ENCODE results near the gene ALKBH7.
A peak's percentile ranks its signal among the peaks of the same experiment; 100 is the strongest.
"Not testable (repeated sequence)": the region's sequence is repeated elsewhere in the genome, so short reads cannot be mapped to it uniquely, and the experiment has no call there.

Gene ALKBH7

GRCh38 chr19:6372594-6373095 is at the start of gene ALKBH7:
Gene ALKBH7, plus strand, starts transcription at chr19:6372794. Its CDS starts 27 bp downstream, at chr19:6372821.
- DNase-seq (ENCODE audit: low read depth), result peak; percentile 100

DNA sequence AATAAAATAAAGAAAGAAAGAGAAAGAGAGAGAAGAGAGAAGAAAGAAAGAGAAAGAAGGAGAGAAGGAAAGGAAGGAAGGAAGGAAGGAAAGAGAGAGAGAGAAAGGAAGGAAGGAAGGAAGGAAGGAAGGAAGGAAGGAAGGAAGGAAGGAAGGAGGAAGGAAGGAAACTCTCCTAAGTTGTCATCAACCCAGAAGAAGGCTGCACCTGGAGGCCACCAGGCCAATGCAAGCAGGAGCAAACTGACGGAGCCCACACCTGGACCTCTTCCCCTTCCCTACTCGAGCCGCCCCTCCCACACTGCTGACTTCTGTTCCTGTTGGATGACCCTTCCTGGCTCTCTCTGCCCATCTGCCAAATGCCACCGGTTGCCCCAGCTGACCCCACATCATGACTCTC is 47.8 kb upstream of the ALKBH7 start:
- no peak for DNase-seq (ENCODE audit: low read depth)

DNA sequence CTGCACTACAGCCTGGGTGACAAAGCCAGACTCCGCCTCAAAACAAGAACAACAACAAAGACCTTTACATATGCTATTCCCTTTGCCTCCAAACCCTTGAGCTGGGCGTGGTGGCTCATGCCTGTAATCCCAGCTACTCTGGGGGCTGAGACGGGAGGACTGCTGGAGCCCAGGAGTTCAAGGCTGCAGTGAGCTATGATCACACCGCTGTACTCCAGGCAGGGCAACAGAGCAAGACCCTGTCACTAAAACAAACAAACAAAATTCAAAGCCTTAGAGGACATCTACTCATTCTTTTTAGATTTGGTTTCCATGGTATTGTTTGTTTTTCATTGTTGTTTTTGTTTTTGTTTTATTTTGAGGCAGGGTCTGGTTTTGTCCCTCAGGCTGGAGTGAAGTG is 47.0 kb upstream of the ALKBH7 start:
- DNase-seq (ENCODE audit: low read depth), result no peak

DNA sequence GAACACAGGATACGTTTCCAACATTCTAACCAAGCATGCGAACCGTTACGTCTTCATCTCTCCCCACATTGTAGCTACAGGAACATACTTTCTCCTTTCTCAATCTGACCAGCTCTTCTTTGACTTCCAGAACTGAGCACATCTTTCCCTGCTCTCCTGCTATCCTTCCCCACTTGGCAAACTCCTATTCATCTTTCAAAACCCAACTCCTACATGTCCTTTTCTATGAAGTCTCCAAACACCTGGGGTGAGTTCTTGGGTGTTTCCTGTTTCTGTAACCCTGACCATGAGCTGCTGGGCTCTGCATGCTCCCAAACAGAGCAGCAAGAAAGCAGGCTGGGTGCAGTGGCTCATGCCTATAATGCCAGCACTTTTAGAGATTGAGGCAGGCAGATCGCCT is 45.8 kb upstream of the ALKBH7 start:
- DNase-seq (ENCODE audit: low read depth), result no peak

DNA sequence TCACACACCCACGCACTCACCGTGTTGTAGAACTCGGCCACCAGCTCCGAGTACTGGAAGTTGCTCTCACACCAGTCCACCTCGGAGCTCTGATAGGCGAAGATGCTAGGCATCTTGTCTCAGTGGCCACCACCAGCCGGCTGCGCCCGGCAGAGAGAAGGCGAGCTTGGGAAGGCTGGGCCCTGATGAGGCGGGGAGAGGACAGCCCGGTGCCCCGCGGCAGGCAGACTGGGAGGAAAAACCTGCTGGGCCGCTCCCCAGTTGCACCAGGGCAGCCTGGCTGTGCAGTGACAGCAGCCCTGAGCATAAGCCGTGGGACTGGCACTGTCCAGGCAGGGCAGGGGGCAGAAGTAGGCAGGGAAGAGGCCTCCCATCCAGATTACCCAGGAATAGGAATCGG is 39.2 kb upstream of the ALKBH7 start, which contains the start of gene ACER1:
ACER1 (minus strand) TSS at position 174 of the 400 bp plus-strand sequence; CDS start at position 113, 61 bp downstream.
- DNase-seq (ENCODE audit: low read depth), result no peak

GRCh38 chr19:6334490-6335285 is 37.9 kb upstream of the ALKBH7 start:
- DNase-seq (ENCODE audit: low read depth), result no peak

GRCh38 chr19:6340493-6341201 is 31.9 kb upstream of the ALKBH7 start:
- no peak for DNase-seq (ENCODE audit: low read depth)

- DNase-seq (ENCODE audit: low read depth), result no peak
Measured at GRCh38 chr19:6343462-6343861, 29.1 kb upstream of the ALKBH7 start.

DNA sequence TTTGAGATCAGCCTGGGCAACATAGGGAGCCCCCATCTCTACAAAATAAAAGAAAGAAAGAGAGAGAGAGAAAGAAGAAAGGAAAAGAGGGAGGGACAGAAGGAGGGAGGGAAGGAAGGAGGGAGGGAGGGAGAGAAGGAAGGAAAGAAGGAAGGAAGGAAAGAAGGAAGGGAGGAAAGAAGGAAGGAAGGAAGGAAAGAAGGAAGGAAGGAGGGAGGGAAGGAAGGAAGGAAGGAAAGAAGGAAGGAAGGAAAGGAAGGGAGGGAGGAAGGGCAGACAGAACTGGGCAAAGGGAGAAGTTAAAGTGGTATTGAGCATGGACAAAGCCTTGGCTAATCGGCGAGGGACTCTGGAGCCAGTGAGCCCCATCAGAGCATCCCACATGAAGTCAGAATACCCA is 23.3 kb upstream of the ALKBH7 start:
- not testable (repeated sequence) for DNase-seq (ENCODE audit: low read depth)

DNA sequence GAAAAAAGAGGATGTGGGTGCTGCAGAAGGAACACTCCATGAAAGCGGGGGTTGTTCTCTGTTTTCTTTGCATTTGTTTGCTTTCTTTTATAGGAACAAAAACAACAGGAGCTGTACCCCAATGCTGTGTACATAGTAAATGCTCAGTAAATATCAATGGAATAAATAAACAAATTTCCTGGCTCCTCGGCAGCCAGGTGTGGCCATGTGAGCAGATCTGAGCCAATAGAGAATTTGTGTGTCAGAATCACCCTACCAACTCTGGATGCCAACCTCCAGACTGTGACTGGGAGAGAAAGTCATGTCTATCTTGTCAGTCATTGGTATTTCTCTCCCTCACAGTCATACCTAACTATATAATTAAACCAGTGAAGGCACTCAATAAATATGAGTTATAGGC is 21.9 kb upstream of the ALKBH7 start:
- DNase-seq (ENCODE audit: low read depth), result no peak

- DNase-seq (ENCODE audit: low read depth), result no peak
Measured at GRCh38 chr19:6352381-6353165, 20.0 kb upstream of the ALKBH7 start.

DNA sequence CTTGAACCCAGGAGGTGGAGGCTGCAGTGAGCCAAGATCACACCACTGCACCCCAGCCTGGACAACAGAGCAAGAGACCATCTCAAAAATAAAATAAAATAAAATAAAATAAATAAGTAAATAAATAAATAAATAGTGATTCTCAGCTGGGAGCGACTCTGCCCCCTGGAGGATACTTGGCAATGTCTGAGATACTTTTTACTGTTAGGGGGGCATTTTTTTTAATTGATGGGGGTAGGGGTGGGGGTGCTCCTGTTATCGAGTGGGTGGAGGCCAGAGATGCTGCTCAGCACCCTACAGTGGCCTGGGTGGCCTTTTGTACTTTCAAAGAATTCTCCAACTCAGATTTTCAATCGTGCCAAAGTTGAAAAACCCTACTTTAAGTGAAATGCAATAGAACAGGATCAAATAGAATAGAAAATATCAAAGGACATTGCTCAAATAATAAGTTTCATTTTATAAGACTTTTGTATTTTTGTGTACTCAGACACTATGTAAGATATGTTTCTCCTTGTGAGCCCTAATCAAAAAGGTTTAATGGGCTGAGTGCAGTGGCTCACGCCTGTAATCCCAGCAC is 18.4 kb upstream of the ALKBH7 start:
- no peak for DNase-seq (ENCODE audit: low read depth)

GRCh38 chr19:6355321-6356040 is 17.1 kb upstream of the ALKBH7 start:
- DNase-seq (ENCODE audit: low read depth), result not testable (repeated sequence)

DNA sequence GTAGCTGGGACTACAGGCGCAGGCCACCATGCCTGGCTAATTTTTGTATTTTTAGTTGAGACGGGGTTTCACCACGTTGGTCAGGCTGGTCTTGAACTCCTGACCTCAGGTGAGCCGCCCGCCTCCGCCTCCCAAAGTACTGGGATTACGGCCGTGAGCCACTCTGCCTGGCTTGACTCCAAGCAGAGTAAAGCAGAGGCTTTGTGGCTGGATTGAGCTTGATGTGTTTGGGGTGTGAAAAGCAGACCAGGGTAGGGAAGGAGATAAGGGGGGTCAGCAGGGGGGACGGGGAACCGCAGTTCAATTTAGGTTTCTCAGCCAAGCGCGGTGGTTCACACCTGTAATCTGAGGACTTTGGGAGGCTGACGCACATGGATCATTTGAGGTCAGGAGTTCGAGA is 15.4 kb upstream of the ALKBH7 start:
- no peak for DNase-seq (ENCODE audit: low read depth)

DNA sequence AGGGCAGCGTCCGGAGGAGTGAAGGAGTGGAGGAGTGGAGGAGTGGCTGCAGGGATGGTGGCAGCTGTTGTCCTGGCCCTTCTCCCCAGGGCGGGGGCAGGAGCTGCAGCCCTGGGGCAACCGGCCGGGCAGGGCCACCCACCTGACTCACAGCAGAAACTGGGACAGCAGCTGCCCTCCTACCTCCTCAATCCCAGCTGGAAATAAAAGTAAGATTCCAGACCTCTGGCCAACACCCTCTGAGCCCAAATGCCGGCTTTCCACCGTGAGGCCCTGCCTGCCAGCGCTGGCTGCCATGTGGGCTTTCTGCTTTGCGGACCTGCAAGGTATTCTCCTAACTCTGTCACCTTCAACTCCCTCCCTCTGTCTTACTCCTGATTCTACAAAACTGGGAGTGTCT is 14.6 kb upstream of the ALKBH7 start:
- DNase-seq (ENCODE audit: low read depth), result no peak

- DNase-seq (ENCODE audit: low read depth), result no peak
Measured at GRCh38 chr19:6359568-6360341, 12.8 kb upstream of the ALKBH7 start.

GRCh38 chr19:6360445-6360844 is 12.1 kb upstream of the ALKBH7 start:
- DNase-seq (ENCODE audit: low read depth), result not testable (repeated sequence)

DNA sequence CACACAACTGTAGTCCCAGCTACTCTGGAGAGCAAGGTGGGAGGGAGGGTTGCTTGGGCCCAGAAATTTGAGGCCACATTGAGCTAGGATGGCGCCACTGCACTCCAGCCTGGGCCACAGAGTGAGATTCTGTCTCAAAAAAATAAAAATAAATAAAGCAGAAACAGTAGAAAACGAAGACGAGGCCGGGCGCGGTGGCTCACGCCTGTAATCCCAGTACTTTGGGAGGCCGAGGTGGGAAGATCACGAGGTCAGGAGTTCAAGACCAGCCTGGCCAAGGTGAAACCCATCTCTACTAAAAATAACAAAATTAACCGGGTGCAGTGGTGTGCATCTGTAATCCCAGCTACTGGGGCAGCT is 11.8 kb upstream of the ALKBH7 start:
- not testable (repeated sequence) for DNase-seq (ENCODE audit: low read depth)

- DNase-seq (ENCODE audit: low read depth), result no peak
Measured at GRCh38 chr19:6362027-6362350, 10.6 kb upstream of the ALKBH7 start.

DNA sequence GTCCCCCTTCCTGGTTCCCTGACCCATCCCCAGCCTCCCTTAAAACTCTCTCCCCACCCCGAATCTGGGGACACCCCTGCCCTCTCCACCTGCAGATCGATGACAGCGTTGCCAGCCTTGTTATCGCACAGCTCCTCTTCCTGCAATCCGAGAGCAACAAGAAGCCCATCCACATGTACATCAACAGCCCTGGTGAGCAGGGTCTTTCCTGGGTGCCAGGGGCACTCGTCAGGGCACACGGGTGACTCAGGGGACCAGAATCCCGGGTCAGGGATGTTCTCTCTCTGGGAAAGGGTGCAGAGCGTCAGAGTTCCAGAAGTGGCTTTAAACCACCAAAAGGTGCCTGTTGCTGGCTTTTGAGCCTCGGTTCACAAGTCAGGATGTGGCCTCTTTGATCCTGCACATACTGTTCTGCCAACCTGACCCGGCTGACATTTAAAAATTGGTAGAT is 10.2 kb upstream of the ALKBH7 start:
- no peak for DNase-seq (ENCODE audit: low read depth)

DNA sequence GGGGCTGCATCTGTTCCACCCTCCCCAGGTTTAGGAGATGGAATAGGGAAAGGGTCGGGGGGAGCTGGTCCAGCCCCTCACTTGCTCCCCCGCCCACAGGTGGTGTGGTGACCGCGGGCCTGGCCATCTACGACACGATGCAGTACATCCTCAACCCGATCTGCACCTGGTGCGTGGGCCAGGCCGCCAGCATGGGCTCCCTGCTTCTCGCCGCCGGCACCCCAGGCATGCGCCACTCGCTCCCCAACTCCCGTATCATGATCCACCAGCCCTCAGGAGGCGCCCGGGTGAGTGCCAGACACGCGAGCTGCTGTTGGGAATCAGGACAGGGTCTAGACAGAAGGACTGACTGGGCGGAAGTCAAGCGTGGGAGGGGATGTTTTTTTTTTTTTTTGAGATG is 8.2 kb upstream of the ALKBH7 start:
- no peak for DNase-seq (ENCODE audit: low read depth)
